NOMO-1 treated with dmso at 0.1 percent for 144 hours (cell line): Measurements from ENCODE around the gene DUSP6.

Source experiments
- DNase-seq: peaks from one replicate; lab custom pipeline; 2025; ENCODE audit not compliant: unreplicated experiment; lab: John Stamatoyannopoulos, UW

The DUSP6 gene

DNA sequence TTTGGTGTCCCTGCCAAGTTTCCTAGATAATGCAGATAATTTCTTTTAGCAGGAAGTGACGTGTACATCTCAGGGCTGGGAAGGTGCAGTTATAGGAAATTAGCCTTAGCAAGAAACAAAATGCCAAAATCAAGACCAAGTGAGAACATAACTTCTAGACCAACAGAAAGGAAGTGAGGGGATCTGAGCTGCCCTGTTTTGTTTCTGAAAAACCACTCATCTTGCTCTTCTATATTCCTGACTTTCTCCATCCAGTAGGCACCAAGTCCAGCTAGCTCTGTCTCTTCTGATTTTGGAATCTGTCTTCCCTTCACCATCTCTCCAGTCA lies 23.9 kb upstream of the DUSP6 start:
- DNase-seq, result no peak

DNA sequence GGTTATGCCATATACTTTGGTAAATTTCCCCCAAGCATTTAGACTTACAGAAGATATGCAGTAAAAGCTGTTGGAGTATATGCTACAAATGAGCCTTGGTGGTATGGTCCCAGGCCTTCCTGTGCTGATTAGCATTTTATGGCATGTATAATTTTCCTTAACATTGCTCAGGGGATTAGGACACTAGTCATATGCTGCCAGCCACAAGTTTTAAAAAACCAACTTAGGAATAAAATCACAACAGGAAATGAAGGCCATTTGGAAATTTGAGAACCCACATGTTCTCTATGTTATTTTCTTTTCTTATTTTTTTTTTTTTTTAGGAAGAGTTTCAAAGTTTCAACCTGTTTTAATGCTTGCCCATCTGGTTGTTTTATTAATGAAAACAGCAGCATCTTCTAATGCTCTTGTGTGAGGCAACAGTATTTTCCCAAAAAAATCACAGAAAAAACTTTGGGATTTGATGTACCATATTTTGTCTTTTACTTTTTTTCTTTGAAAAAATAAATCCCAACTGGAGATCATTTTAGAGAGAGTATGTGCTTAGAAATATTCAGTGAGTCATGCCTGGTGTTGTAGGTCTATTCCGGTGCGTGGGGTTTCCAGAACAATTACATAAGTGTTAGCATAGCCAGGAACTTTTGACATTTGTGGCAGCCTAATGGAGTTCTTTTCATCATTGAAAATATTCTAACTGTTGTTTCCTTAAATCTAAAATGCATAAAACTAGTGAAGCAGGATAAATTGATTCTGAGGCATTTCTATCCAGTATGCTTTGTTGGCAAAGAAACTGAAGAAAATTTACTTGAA lies 21.7 kb upstream of the DUSP6 start:
- no peak for DNase-seq

- no peak for DNase-seq
Measured at GRCh38 chr12:89372584-89373370, 20.5 kb upstream of the DUSP6 start.

GRCh38 chr12:89370850-89371249 lies 18.5 kb upstream of the DUSP6 start:
- DNase-seq, result no peak

- DNase-seq, result no peak
Measured at GRCh38 chr12:89370421-89370831, 18.1 kb upstream of the DUSP6 start.

- no peak for DNase-seq
Measured at GRCh38 chr12:89369166-89369565, 16.9 kb upstream of the DUSP6 start.

DNA sequence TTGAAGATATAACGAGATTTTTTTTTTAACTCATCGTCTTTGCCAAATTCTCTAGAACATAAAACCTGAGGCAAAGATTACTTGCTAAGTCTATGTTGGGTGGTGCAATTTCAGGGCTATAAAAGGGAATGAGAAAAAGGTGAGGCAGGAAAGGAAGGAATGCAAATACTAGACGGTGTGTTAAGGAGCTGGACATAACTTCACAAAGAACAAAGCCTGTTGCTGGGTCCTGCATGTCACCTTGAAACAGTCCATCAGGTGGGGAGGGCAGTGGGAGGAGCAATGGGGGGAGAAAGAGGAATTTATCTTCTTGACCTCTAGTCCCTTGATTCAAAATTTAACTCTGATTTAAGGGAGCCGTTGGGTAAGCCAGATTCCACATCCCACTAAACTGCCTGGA lies 16.1 kb upstream of the DUSP6 start:
- no peak for DNase-seq

- DNase-seq, result no peak
Measured at GRCh38 chr12:89366676-89367364, 14.5 kb upstream of the DUSP6 start.

DNA sequence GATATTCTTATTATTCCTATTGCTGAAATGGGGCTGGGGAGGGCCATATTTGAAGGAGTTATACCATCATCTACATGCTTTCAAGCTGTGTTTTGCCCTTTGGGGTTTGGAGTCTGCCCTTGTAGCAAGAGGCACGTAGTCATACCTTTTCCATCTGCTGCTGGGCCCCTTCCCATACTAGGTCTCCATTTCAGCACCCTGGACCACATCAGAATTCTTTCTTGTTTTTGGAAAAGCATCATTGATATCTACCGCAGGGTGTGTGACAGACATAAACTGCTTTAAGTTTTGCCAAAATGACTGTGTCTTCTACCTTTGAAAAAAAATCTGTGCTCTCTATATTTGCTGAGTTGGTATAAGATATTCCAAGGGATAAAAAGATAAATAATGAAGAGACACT lies 12.3 kb upstream of the DUSP6 start:
- no peak for DNase-seq

GRCh38 chr12:89364058-89364457 lies 11.8 kb upstream of the DUSP6 start:
- no peak for DNase-seq

- DNase-seq, result no peak
Measured at GRCh38 chr12:89363582-89363981, 11.3 kb upstream of the DUSP6 start.

DNA sequence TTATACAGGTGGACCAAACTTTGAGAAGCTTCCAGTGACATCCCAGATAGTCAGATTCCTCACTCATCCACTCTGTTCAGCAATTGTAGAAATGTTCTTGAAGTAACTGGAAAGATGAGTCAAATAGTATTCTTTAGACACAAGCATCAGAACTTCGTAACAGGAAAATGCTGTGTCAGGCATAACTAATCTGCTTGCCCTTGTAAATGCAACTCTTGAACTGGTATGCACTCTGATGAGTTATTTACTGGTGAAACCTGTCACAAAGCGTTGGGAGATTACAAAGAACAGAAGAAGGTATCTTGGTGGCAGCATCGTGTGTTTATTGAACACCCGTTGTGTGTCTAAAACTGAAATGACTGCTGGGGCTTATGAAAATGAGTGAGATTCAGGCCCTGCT lies 10.8 kb upstream of the DUSP6 start:
- DNase-seq, result no peak

GRCh38 chr12:89359615-89360014 lies 7.3 kb upstream of the DUSP6 start:
- DNase-seq, result no peak

- DNase-seq, result no peak
Measured at GRCh38 chr12:89358805-89359204, 6.5 kb upstream of the DUSP6 start.

- no peak for DNase-seq
Measured at GRCh38 chr12:89357297-89357730, 5.0 kb upstream of the DUSP6 start.

DNA sequence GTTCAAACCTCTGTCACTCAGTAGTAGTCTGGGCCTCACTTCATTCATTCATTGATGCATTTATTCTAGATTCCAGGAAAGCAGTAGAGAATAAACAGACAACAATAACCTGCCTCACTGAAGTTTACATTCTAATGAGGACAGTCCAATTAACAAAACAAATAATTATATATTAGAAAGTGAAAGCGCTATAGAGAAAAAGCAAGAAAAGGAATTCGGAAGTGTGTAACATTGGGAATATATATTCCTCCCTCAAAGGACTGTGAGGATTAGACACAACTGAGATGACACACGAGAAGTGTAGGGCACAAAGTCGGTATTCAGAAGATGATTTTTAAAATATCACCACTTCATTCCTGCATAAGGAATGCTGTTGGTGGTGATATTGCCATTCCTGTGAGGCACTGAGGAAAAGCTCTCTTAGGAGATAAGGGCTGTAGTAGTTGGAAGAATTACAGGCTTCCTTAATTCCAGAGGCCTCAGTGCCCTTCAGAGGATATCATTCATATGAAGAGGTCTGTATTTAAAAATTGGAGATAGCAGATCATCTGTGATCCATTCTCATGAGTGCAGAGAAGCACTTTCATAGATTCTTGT lies 3.9 kb upstream of the DUSP6 start:
- DNase-seq, result no peak

DNA sequence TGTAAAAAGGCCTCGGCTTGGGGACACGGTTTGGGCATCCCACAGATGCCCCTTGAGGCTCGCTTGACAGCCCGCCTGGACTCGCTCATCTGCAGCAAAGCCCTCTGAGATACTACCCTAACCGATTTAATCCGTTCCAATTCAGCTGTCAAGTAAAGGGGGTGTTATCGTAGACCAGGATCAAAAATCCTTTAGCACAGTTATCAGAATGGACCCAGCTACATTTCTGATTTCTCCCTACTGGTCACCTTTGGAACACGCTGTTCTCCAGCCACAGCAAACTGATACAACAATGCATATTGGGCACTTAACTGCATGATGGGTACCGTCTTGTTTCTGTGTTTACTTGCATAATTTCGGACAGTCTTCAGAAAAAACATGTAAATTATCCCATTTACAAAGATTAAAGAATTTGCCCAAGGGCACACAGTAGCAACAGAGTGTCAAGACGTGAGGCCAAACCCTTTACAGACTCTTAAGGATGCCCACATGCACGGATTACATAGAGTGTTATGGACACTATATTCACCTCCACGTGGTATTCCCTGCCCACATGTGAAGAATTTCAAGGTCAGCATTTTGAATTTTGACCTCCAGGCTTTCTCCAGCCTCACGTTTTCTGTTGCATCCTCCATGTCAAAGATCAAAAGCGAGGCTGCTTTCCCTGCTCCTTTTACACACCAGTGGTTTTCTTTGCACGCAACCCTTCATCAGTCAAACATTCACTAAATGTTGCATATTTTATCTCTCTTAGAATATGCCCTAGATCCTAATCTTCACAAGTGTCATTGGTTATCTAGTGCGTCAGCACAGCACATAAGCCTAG lies 3.2 kb upstream of the DUSP6 start:
- no peak for DNase-seq

- DNase-seq, result no peak
Measured at GRCh38 chr12:89354612-89355067, 2.3 kb upstream of the DUSP6 start.

- peak; percentile 32 for DNase-seq
Measured at GRCh38 chr12:89353823-89354611, 1.7 kb upstream of the DUSP6 start.
